SK-N-SH treated with all-trans-retinoic acid at 6 μM for 48 hours (cell line): ENCODE data around the gene CCDC180.

Experiments
- ARNTL ChIP-seq: fragments of 450-650 bp; formaldehyde crosslinking; IDR thresholded peaks from 2 replicates; pipeline ENCODE4 v1.5.0; 2020; ENCODE audit warnings: low read depth, mild to moderate bottlenecking, moderate library complexity, borderline replicate concordance
- BACH2 ChIP-seq: fragments of 250-450 bp; sonication (Bioruptor Pico); IDR thresholded peaks from 2 replicates; pipeline ENCODE4 v1.9.0; 2021; ENCODE audit warnings: mild to moderate bottlenecking, borderline replicate concordance
- ISL1 ChIP-seq: fragments of 250-450 bp; sonication (Bioruptor Pico); IDR thresholded peaks from 2 replicates; pipeline ENCODE4 v2.1.2; 2022; ENCODE audit warnings: mild to moderate bottlenecking, moderate library complexity
- OSR1 ChIP-seq: fragments of 250-450 bp; sonication (Bioruptor Pico); IDR thresholded peaks from 2 replicates; pipeline ENCODE4 v1.8.0; 2022; ENCODE audit warnings: moderate library complexity, mild to moderate bottlenecking, inconsistent platforms
- TCF4 ChIP-seq: fragments of 250-450 bp; sonication (Bioruptor Pico); IDR thresholded peaks from 2 replicates; pipeline ENCODE4 v1.8.0; 2021; ENCODE audit warnings: mild to moderate bottlenecking, moderate library complexity, borderline replicate concordance
- ZC3H10 ChIP-seq: fragments of 250-450 bp; sonication (Bioruptor Pico); IDR thresholded peaks from 2 replicates; pipeline ENCODE4 v1.5.1; 2021; ENCODE audit warnings: mild to moderate bottlenecking, moderate library complexity
- ZNF565 ChIP-seq: fragments of 450-650 bp; formaldehyde crosslinking; conservative IDR thresholded peaks from 2 replicates; pipeline ENCODE4 v1.5.0; 2020; ENCODE audit warnings: low read depth, mild to moderate bottlenecking, moderate library complexity
- TF ChIP-seq, protein P1 (sequence below): fragments of 250-450 bp; sonication (Bioruptor Pico); IDR thresholded peaks from 2 replicates; pipeline ENCODE4 v1.8.0; 2020; ENCODE audit warnings: mild to moderate bottlenecking, moderate library complexity, borderline replicate concordance
- TF ChIP-seq, protein P2 (sequence below): fragments of 250-450 bp; sonication (Bioruptor Pico); IDR thresholded peaks from 2 replicates; pipeline ENCODE4 v1.5.1; 2021; ENCODE audit warnings: mild to moderate bottlenecking, moderate library complexity

- TF ChIP-seq, protein P1, sequence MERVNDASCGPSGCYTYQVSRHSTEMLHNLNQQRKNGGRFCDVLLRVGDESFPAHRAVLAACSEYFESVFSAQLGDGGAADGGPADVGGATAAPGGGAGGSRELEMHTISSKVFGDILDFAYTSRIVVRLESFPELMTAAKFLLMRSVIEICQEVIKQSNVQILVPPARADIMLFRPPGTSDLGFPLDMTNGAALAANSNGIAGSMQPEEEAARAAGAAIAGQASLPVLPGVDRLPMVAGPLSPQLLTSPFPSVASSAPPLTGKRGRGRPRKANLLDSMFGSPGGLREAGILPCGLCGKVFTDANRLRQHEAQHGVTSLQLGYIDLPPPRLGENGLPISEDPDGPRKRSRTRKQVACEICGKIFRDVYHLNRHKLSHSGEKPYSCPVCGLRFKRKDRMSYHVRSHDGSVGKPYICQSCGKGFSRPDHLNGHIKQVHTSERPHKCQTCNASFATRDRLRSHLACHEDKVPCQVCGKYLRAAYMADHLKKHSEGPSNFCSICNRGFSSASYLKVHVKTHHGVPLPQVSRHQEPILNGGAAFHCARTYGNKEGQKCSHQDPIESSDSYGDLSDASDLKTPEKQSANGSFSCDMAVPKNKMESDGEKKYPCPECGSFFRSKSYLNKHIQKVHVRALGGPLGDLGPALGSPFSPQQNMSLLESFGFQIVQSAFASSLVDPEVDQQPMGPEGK (CRISPR knock-in tag): no peak
- TF ChIP-seq, protein P2, sequence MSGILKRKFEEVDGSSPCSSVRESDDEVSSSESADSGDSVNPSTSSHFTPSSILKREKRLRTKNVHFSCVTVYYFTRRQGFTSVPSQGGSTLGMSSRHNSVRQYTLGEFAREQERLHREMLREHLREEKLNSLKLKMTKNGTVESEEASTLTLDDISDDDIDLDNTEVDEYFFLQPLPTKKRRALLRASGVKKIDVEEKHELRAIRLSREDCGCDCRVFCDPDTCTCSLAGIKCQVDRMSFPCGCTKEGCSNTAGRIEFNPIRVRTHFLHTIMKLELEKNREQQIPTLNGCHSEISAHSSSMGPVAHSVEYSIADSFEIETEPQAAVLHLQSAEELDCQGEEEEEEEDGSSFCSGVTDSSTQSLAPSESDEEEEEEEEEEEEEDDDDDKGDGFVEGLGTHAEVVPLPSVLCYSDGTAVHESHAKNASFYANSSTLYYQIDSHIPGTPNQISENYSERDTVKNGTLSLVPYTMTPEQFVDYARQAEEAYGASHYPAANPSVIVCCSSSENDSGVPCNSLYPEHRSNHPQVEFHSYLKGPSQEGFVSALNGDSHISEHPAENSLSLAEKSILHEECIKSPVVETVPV (CRISPR knock-in tag): no peak
- TF ChIP-seq ISL1 (CRISPR knock-in tag): no peak
- TF ChIP-seq ZNF565 (CRISPR knock-in tag): no peak
- TF ChIP-seq ARNTL: no peak
- TF ChIP-seq ZC3H10 (CRISPR knock-in tag): no peak
- no peak for TF ChIP-seq TCF4 (CRISPR knock-in tag)
- no peak for TF ChIP-seq BACH2 (CRISPR knock-in tag)
- no peak for TF ChIP-seq OSR1 (CRISPR knock-in tag)
Observed at GRCh38 chr9:97280755-97281330, 26.6 kb upstream of the CCDC180 start.
